H1 (cell line): ENCODE measurements around the gene OR2T6. TPM values are rescaled to one million over a fixed set of nuclear protein-coding genes. Genes with fewer than 3 reads are reported as not detected.

Experiments used
- CTCF ChIA-PET: fragments of 300-600 bp; sonication (Branson Sonifier 250); formaldehyde crosslinking; loops from one replicate; lab custom pipeline; 2021; ENCODE audit not compliant: partially characterized antibody; lab: Charles Lee
- POLR2A ChIA-PET: fragments of 300-600 bp; sonication (Branson Sonifier 250); formaldehyde crosslinking; loops from one replicate; lab custom pipeline; 2021; ENCODE audit warnings: inconsistent platforms; ENCODE audit not compliant: partially characterized antibody; lab: Charles Lee
- DNase-seq, 2 experiments: peaks; one replicate each; pipeline versions ENCODE4 v3.0.0 to v3.0.0-alpha.2; 2010 to 2022; ENCODE audit warnings: low spot score in 2 of 2, low read depth in 1 of 2, mixed read lengths in 1 of 2
- FAIRE-seq: peaks from 2 replicates; lab custom pipeline; 2011; peaks lifted over from hg19 to GRCh38; lab: Jason Lieb, UNC
- H2AFZ ChIP-seq: 2 replicates; pipeline ENCODE4 v1.8.1; 2012; ENCODE audit warnings: low read length, inconsistent platforms
- H2AK5ac ChIP-seq: 2 replicates; pipeline ENCODE4 v1.6.1; 2013; ENCODE audit warnings: low read depth, low read length
- H2BK120ac ChIP-seq: replicated peaks from 2 replicates; pipeline ENCODE3; 2013; ENCODE audit warnings: low read depth, low read length, inconsistent platforms
- H2BK12ac ChIP-seq: 2 replicates; pipeline ENCODE4 v1.6.1; 2013; ENCODE audit warnings: low read depth, low read length
- H2BK15ac ChIP-seq: 2 replicates; pipeline ENCODE4 v1.6.1; 2013; ENCODE audit warnings: low read length
- H2BK20ac ChIP-seq: 2 replicates; pipeline ENCODE4 v1.6.1; 2013; ENCODE audit warnings: low read length
- H2BK5ac ChIP-seq: 2 replicates; pipeline ENCODE4 v1.6.1; 2013; ENCODE audit warnings: low read depth, low read length
- H3K14ac ChIP-seq: 2 replicates; pipeline ENCODE4 v1.6.1; 2013; ENCODE audit warnings: inconsistent platforms; ENCODE audit not compliant: insufficient read length
- H3K18ac ChIP-seq: 2 replicates; pipeline ENCODE4 v1.6.1; 2013; ENCODE audit warnings: low read length; ENCODE audit errors: extremely low read depth
- H3K23ac ChIP-seq: 2 replicates; pipeline ENCODE4 v1.6.1; 2013; ENCODE audit warnings: inconsistent platforms; ENCODE audit not compliant: insufficient read length
- H3K23me2 ChIP-seq: 2 replicates; pipeline ENCODE4 v1.6.1; 2013; ENCODE audit warnings: low read depth, low read length
- H3K27ac ChIP-seq: 2 replicates; pipeline ENCODE4 v1.6.1; 2011; ENCODE audit warnings: low read depth, low read length, inconsistent platforms
- H3K27me3 ChIP-seq, 4 experiments: replicated peaks in 1 of 4; 1 replicate in 1 of 4; 2 replicates in 3 of 4; pipeline versions ENCODE4 v1.6.1 to v1.8.1; 2011 to 2013; ENCODE audit warnings: low read length in 3 of 4, mild to moderate bottlenecking in 3 of 4, inconsistent platforms in 2 of 4, mixed read lengths in 2 of 4, moderate library complexity in 1 of 4; ENCODE audit not compliant: control insufficient read depth in 3 of 4, insufficient read depth in 3 of 4; ENCODE audit errors: extremely low read depth in 1 of 4
- H3K36me3 ChIP-seq, 4 experiments: 2 replicates each; pipeline versions ENCODE4 v1.6.1 to v1.8.1; 2011 to 2013; ENCODE audit warnings: mild to moderate bottlenecking in 4 of 4, low read length in 3 of 4, moderate library complexity in 2 of 4, control low read depth in 1 of 4, inconsistent platforms in 1 of 4; ENCODE audit not compliant: insufficient read depth in 4 of 4, control insufficient read depth in 2 of 4
- H3K4ac ChIP-seq: replicated peaks from 2 replicates; pipeline ENCODE3; 2013; ENCODE audit warnings: low read length, low read depth, mixed read lengths, inconsistent platforms; ENCODE audit not compliant: insufficient read length
- H3K4me1 ChIP-seq, 4 experiments: replicated peaks in 1 of 4; 1 replicate in 1 of 4; 2 replicates in 3 of 4; pipeline versions ENCODE4 v1.6.1 to v1.8.1; 2011 to 2013; ENCODE audit warnings: low read length in 3 of 4, inconsistent platforms in 2 of 4, mixed read lengths in 1 of 4; ENCODE audit not compliant: insufficient read depth in 4 of 4, control insufficient read depth in 3 of 4
- H3K4me2 ChIP-seq, 2 experiments: 2 replicates each; pipeline versions ENCODE4 v1.6.1 to v1.8.1; 2011 to 2013; ENCODE audit warnings: low read depth in 2 of 2, low read length in 2 of 2, control low read depth in 1 of 2, inconsistent platforms in 1 of 2, mild to moderate bottlenecking in 1 of 2; ENCODE audit not compliant: insufficient read depth in 1 of 2
- H3K4me3 ChIP-seq, 4 experiments: fragments of 200-600, 300-600 bp in 1 of 4; sonication (generic), shearing (Covaris generic), sonication (Bioruptor Twin) in 1 of 4; 2 replicates each; pipeline versions ENCODE4 v1.5.1 to v1.8.1; 2011 to 2016; ENCODE audit warnings: low read length in 4 of 4, low read depth in 3 of 4, control low read depth in 2 of 4, inconsistent platforms in 2 of 4, mild to moderate bottlenecking in 2 of 4, mixed read lengths in 1 of 4, moderate library complexity in 1 of 4; ENCODE audit not compliant: insufficient read depth in 2 of 4; ENCODE audit errors: extremely low read depth in 1 of 4
- H3K56ac ChIP-seq: replicated peaks from 2 replicates; pipeline ENCODE3; 2013; ENCODE audit warnings: low read depth, mild to moderate bottlenecking, mixed read lengths, low read length, inconsistent platforms; ENCODE audit not compliant: insufficient read length
- H3K79me1 ChIP-seq: 2 replicates; pipeline ENCODE4 v1.6.1; 2013; ENCODE audit warnings: low read depth, low read length, control low read depth
- H3K79me2 ChIP-seq, 2 experiments: 2 replicates each; pipeline versions ENCODE4 v1.6.1 to v1.8.1; 2012 to 2013; ENCODE audit warnings: low read length in 2 of 2, mild to moderate bottlenecking in 2 of 2, inconsistent platforms in 1 of 2; ENCODE audit not compliant: insufficient read depth in 2 of 2, control insufficient read depth in 1 of 2
- H3K9ac ChIP-seq, 4 experiments: replicated peaks in 1 of 4; 1 replicate in 1 of 4; 2 replicates in 3 of 4; pipeline versions ENCODE4 v1.6.1 to v1.8.1; 2011 to 2013; ENCODE audit warnings: low read depth in 3 of 4, low read length in 3 of 4, control low read depth in 2 of 4, mild to moderate bottlenecking in 2 of 4, moderate library complexity in 2 of 4, inconsistent platforms in 1 of 4; ENCODE audit errors: extremely low read depth in 1 of 4
- H3K9me3 ChIP-seq, 2 experiments: 2 replicates each; pipeline versions ENCODE4 v1.6.1 to v1.8.1; 2012 to 2013; ENCODE audit warnings: mild to moderate bottlenecking in 2 of 2, moderate library complexity in 2 of 2, control low read depth in 1 of 2, inconsistent platforms in 1 of 2, low read depth in 1 of 2, low read length in 1 of 2, mixed read lengths in 1 of 2; ENCODE audit not compliant: insufficient read depth in 2 of 2
- H4K20me1 ChIP-seq, 2 experiments: replicated peaks in 1 of 2; 2 replicates each; pipeline versions ENCODE3 to v1.8.1; 2011 to 2013; ENCODE audit warnings: inconsistent platforms in 2 of 2, low read length in 2 of 2, mild to moderate bottlenecking in 1 of 2; ENCODE audit not compliant: insufficient read depth in 2 of 2, control insufficient read depth in 1 of 2
- H4K5ac ChIP-seq: 2 replicates; pipeline ENCODE4 v1.6.1; 2013; ENCODE audit warnings: low read length, low read depth, mixed read lengths, inconsistent platforms; ENCODE audit not compliant: insufficient read length
- H4K8ac ChIP-seq: 2 replicates; pipeline ENCODE4 v1.8.0; 2013; ENCODE audit warnings: mild to moderate bottlenecking, moderate library complexity, low read length, inconsistent platforms; ENCODE audit not compliant: insufficient read depth; ENCODE audit errors: extremely low read depth
- H4K91ac ChIP-seq: replicated peaks from 2 replicates; pipeline ENCODE3; 2013; ENCODE audit warnings: low read length, mixed read lengths, inconsistent platforms; ENCODE audit not compliant: insufficient read length
- WGBS, 2 experiments: shearing (Covaris generic) in 1 of 2; methylation state at CpG; one replicate each; pipeline versions ENCODE4 v1.1.6 to v1.1.7; 2013 to 2015; ENCODE audit warnings: low lambda C conversion rate in 2 of 2, mixed read lengths in 2 of 2, inconsistent platforms in 1 of 2, low coverage in 1 of 2, missing lambda C conversion rate in 1 of 2; ENCODE audit not compliant: insufficient replicate concordance in 2 of 2, insufficient coverage in 1 of 2, insufficient read length in 1 of 2; ENCODE audit errors: extremely low coverage in 1 of 2, missing lambda C conversion rate in 1 of 2; 5-methylcytosine and 5-hydroxymethylcytosine counted together
- polyA plus RNA-seq, 7 experiments: library from polyadenylated mRNA; depleted of rRNA in 3 of 7; stranded (reverse) in 5 of 7; unstranded in 2 of 7; fragments of >200 nt in 5 of 7; fragments of 200-250 nt in 2 of 7; gene quantifications; 1 replicate in 5 of 7; 2 replicates in 1 of 7; 4 replicates in 1 of 7; pipeline versions ENCODE4 v1.2.1 to v1.2.3, GENCODE V29; 2011 to 2013; ENCODE audit warnings: missing spikeins in 2 of 7, mixed read lengths in 2 of 7
- total RNA-seq: library from RNA; stranded (reverse); fragmentation: NEBNext Ultra II Directional; extraction: Animal tissue kit (Norgen Biotek cat#: 25700); gene quantifications from 2 replicates; pipeline ENCODE4 v1.2.1, GENCODE V29; 2021
- TF ChIP-seq, protein P1 (sequence below): fragments of 300-600 bp; sonication (generic); IDR thresholded peaks from 2 replicates; pipeline ENCODE4 v1.7.1; 2012; ENCODE audit warnings: low read length, moderate library complexity, mild to moderate bottlenecking, inconsistent platforms; ENCODE audit not compliant: insufficient replicate concordance

The OR2T6 gene
- total and polyA plus RNA-seq, 2 of the 8 experiments (the other 6 are each of a cell fraction or from before 2014, with no cell fraction given), result not detected

DNA sequence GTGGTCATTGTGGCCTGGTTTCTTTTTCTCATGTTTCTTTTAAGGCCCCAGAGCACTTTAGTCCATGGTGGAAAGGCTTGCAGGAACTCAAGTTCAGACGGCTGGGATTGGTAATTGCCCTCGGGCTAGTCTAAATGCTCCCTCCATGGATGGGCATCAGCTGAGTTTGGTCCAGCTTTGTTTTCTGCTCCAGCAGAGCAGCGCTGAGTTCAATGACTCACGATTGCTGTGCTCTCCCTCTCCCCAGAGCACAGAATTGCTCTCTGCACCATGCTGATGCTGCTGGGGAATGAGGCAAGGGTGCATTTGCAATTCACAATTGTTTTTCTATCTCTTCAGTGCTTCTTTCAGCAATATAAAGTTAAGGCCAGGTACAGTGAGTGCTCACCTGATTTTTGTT lies 1.8 kb upstream of the OR2T6 start:
- Histone ChIP-seq H3K23me2 (no peaks in the 10 kb centered on the region), H3K9ac (no peak overlapping the region), H3K4me2 (no peak overlapping the region), H3K27ac (no peak overlapping the region), H2BK5ac (no peak overlapping the region), H2AK5ac (no peak overlapping the region), H4K91ac (no peak overlapping the region), H3K36me3 (no peaks in the 10 kb centered on the region), H3K14ac (no peak overlapping the region), H3K56ac (no peak overlapping the region), H3K4ac (no peak overlapping the region), H3K9me3 (peaks cover 59 to 66% of the 10 kb centered on the region in 2 experiments), H2AFZ (no peak overlapping the region), H2BK15ac (no peak overlapping the region), H3K23ac (no peak overlapping the region), H3K18ac (no peak overlapping the region), H3K4me1 (no peaks in the 10 kb centered on the region), H4K20me1 (no peaks in the 10 kb centered on the region), H3K4me3 (no peak overlapping the region), H3K79me2 (no peaks in the 10 kb centered on the region), H2BK120ac (no peak overlapping the region), H3K27me3 (no peaks in the 10 kb centered on the region), H2BK20ac (no peak overlapping the region), H3K79me1 (no peaks in the 10 kb centered on the region), H4K8ac (no peak overlapping the region), H2BK12ac (no peak overlapping the region), H4K5ac (no peak overlapping the region)
- FAIRE-seq, result no peak
- no peak for DNase-seq
- POLR2A ChIA-PET, result no interaction called here
- WGBS, 2 experiments, result 71% methylated on average over 4 of the region's 4 CpGs; no CpG with 5 or more reads in 1 of the 2 experiments
- CTCF ChIA-PET, result no interaction called here
- TF ChIP-seq, protein P1, sequence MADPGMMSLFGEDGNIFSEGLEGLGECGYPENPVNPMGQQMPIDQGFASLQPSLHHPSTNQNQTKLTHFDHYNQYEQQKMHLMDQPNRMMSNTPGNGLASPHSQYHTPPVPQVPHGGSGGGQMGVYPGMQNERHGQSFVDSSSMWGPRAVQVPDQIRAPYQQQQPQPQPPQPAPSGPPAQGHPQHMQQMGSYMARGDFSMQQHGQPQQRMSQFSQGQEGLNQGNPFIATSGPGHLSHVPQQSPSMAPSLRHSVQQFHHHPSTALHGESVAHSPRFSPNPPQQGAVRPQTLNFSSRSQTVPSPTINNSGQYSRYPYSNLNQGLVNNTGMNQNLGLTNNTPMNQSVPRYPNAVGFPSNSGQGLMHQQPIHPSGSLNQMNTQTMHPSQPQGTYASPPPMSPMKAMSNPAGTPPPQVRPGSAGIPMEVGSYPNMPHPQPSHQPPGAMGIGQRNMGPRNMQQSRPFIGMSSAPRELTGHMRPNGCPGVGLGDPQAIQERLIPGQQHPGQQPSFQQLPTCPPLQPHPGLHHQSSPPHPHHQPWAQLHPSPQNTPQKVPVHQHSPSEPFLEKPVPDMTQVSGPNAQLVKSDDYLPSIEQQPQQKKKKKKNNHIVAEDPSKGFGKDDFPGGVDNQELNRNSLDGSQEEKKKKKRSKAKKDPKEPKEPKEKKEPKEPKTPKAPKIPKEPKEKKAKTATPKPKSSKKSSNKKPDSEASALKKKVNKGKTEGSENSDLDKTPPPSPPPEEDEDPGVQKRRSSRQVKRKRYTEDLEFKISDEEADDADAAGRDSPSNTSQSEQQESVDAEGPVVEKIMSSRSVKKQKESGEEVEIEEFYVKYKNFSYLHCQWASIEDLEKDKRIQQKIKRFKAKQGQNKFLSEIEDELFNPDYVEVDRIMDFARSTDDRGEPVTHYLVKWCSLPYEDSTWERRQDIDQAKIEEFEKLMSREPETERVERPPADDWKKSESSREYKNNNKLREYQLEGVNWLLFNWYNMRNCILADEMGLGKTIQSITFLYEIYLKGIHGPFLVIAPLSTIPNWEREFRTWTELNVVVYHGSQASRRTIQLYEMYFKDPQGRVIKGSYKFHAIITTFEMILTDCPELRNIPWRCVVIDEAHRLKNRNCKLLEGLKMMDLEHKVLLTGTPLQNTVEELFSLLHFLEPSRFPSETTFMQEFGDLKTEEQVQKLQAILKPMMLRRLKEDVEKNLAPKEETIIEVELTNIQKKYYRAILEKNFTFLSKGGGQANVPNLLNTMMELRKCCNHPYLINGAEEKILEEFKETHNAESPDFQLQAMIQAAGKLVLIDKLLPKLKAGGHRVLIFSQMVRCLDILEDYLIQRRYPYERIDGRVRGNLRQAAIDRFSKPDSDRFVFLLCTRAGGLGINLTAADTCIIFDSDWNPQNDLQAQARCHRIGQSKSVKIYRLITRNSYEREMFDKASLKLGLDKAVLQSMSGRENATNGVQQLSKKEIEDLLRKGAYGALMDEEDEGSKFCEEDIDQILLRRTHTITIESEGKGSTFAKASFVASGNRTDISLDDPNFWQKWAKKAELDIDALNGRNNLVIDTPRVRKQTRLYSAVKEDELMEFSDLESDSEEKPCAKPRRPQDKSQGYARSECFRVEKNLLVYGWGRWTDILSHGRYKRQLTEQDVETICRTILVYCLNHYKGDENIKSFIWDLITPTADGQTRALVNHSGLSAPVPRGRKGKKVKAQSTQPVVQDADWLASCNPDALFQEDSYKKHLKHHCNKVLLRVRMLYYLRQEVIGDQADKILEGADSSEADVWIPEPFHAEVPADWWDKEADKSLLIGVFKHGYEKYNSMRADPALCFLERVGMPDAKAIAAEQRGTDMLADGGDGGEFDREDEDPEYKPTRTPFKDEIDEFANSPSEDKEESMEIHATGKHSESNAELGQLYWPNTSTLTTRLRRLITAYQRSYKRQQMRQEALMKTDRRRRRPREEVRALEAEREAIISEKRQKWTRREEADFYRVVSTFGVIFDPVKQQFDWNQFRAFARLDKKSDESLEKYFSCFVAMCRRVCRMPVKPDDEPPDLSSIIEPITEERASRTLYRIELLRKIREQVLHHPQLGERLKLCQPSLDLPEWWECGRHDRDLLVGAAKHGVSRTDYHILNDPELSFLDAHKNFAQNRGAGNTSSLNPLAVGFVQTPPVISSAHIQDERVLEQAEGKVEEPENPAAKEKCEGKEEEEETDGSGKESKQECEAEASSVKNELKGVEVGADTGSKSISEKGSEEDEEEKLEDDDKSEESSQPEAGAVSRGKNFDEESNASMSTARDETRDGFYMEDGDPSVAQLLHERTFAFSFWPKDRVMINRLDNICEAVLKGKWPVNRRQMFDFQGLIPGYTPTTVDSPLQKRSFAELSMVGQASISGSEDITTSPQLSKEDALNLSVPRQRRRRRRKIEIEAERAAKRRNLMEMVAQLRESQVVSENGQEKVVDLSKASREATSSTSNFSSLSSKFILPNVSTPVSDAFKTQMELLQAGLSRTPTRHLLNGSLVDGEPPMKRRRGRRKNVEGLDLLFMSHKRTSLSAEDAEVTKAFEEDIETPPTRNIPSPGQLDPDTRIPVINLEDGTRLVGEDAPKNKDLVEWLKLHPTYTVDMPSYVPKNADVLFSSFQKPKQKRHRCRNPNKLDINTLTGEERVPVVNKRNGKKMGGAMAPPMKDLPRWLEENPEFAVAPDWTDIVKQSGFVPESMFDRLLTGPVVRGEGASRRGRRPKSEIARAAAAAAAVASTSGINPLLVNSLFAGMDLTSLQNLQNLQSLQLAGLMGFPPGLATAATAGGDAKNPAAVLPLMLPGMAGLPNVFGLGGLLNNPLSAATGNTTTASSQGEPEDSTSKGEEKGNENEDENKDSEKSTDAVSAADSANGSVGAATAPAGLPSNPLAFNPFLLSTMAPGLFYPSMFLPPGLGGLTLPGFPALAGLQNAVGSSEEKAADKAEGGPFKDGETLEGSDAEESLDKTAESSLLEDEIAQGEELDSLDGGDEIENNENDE, result no peak
